Transverse colon (tissue), 4 donors: Measurements from ENCODE around the gene SELENOK. TPM values are rescaled to one million over a fixed set of nuclear protein-coding genes. Genes with fewer than 3 reads are reported as not detected.

Experiments
- DNase-seq: peaks from one replicate; pipeline ENCODE4 v3.0.0-alpha.2; 2019
- H3K27ac ChIP-seq, 4 donors: fragments of 200-600 bp; sonication (generic); 2 replicates each; pipeline ENCODE4 v1.5.1; 2016 to 2018; ENCODE audit warnings: inconsistent platforms in 4 of 4
- H3K27me3 ChIP-seq: fragments of 200-600 bp; sonication (generic); 2 replicates; pipeline ENCODE4 v1.5.1; 2017; ENCODE audit warnings: inconsistent platforms
- H3K36me3 ChIP-seq, 4 donors: fragments of 200-600 bp; sonication (generic); 2 replicates each; pipeline ENCODE4 v1.5.1; 2017 to 2019; ENCODE audit warnings: inconsistent platforms in 4 of 4
- H3K4me1 ChIP-seq, 4 donors: fragments of 200-600 bp; sonication (generic); 2 replicates each; pipeline ENCODE4 v1.5.1; 2017 to 2020; ENCODE audit warnings: inconsistent platforms in 4 of 4
- H3K4me3 ChIP-seq, 4 donors: fragments of 200-600 bp; sonication (generic); 1 replicate in 1 of 4; 2 replicates in 3 of 4; pipeline versions ENCODE4 v1.5.1 to v1.6.1; 2017 to 2019; ENCODE audit warnings: inconsistent platforms in 4 of 4
- H3K9me3 ChIP-seq, 2 donors: fragments of 200-600 bp; sonication (generic); 2 replicates each; pipeline ENCODE4 v1.5.1; 2017 to 2019; ENCODE audit warnings: inconsistent platforms in 2 of 2
- CTCF ChIP-seq, 5 experiments: fragments of 200-600 bp in 3 of 5; fragments of 450-650 bp in 2 of 5; sonication (generic) in 3 of 5; IDR thresholded peaks; 1 replicate in 2 of 5; 2 replicates in 3 of 5; pipeline ENCODE4 v1.5.1; 2016 to 2017; ENCODE audit warnings: antibody characterized with exemption in 5 of 5, inconsistent platforms in 3 of 5, mild to moderate bottlenecking in 2 of 5, moderate library complexity in 1 of 5
- EP300 ChIP-seq: sonication (generic); formaldehyde crosslinking; IDR thresholded peaks from one replicate; pipeline ENCODE4 v1.6.1; 2017; ENCODE audit warnings: antibody characterized with exemption, low read depth
- POLR2A ChIP-seq: fragments of 450-650 bp; IDR thresholded peaks from one replicate; pipeline ENCODE4 v1.6.1; 2016; ENCODE audit warnings: antibody characterized with exemption, mild to moderate bottlenecking, moderate library complexity
- POLR2AphosphoS5 ChIP-seq, 3 donors: sonication (generic); formaldehyde crosslinking; IDR thresholded peaks; one replicate each; pipeline ENCODE4 v1.6.1; 2016; ENCODE audit warnings: antibody characterized with exemption in 3 of 3
- WGBS, 2 donors: methylation state at CpG; one replicate each; pipeline ENCODE4 v1.1.5; 2018; ENCODE audit warnings: low coverage in 1 of 2; 5-methylcytosine and 5-hydroxymethylcytosine counted together
- in situ Hi-C, 4 donors: fragments of 200-750 bp; cut with MboI; loops; one replicate each; pipeline versions ENCODE4 v1.15.0 to v1.15.1; 2017; ENCODE audit warnings: low sequenced_read_pairs in 3 of 4, low pct_ligation_motif_present in 1 of 4, low pct_unique_long_range_greater_than_20kb in 1 of 4
- intact Hi-C: fragments of 100-400 bp; cut with DNase I; formaldehyde crosslinking; loops from one replicate; pipeline ENCODE4 v1.15.1; 2023; ENCODE audit warnings: low total_unique reads
- total RNA-seq, 4 donors: library from RNA; depleted of rRNA; stranded (reverse); fragments of >200 nt; gene quantifications; one replicate each; pipeline ENCODE4 v1.1.0, GENCODE V29; 2016

SELENOK gene
- total RNA-seq, 4 donors from 2014 or later = 14.6 to 77.4 (median 35.6) TPM

GRCh38 chr3:53834429-53835095, 57.1 kb downstream of the SELENOK start:
- H3K4me1 ChIP-seq = no peaks in the 10 kb centered on the region
- H3K9me3 ChIP-seq = no peaks in the 10 kb centered on the region
- DNase-seq = no peak
- WGBS, 2 donors = 93 to 100% methylated on average over 2 to 6 of the region's 6 CpGs
- no peak overlapping the region for H3K27ac ChIP-seq
- no peaks in the 10 kb centered on the region for H3K36me3 ChIP-seq
- no peak for TF ChIP-seq POLR2A
- no peak for TF ChIP-seq POLR2AphosphoS5 (IDR thresholded peaks at IDR 0.05)
- no peak for TF ChIP-seq EP300
- no peak for TF ChIP-seq CTCF (IDR thresholded peaks at IDR 0.05)
- H3K27me3 ChIP-seq = no peaks in the 10 kb centered on the region
- H3K4me3 ChIP-seq = no peak overlapping the region
- intact Hi-C loops = no loop called here
- in situ Hi-C loops = no loop called here

Other genes starting within 250 kb of the SELENOK start
- 100 to 1,000 TPM in 1 of 4 donors, 10 to 100 TPM in 3; 36.5 to 114 (median 53.7) TPM for gene CHDH, start 45.4 kb downstream of the SELENOK start, total RNA-seq
- 10 to 100 TPM in 3 of 4 donors, not detected in 1; 26.0 to 36.5 (median 32.8) TPM for gene IL17RB, start 45.3 kb downstream of the SELENOK start, total RNA-seq
- gene ACTR8, start 9.7 kb downstream of the SELENOK start, total RNA-seq = 10 to 100 TPM; 23.2 to 31.8 (median 28.7) TPM
- gene CACNA2D3, start 230.7 kb upstream of the SELENOK start, total RNA-seq = 1 to 10 TPM in 2 of 4 donors, under 1 TPM in 2; 0.55 to 3.4 (median 1.6) TPM